B cell (primary cell): ENCODE results near the gene VAV2. TPM values are rescaled to one million over a fixed set of nuclear protein-coding genes. Genes with fewer than 3 reads are reported as not detected.

Experiments used
- ATAC-seq: fragments of 200-7000 bp; cut with Tn5 transposase; one replicate; pipeline ENCODE4 v1.10.0; 2021; ENCODE audit warnings: low read depth, mild to moderate bottlenecking, moderate number of reproducible peaks, moderate library complexity
- CTCF ChIA-PET: fragments of 350-600 bp; sonication (Branson Sonifier 250); formaldehyde crosslinking; loops from one replicate; lab custom pipeline; 2021; ENCODE audit warnings: antibody characterized with exemption, inconsistent platforms; lab: Charles Lee
- POLR2A ChIA-PET: fragments of 350-600 bp; sonication (Branson Sonifier 250); formaldehyde crosslinking; loops from one replicate; lab custom pipeline; 2021; ENCODE audit warnings: antibody characterized with exemption; lab: Charles Lee
- DNase-seq: peaks from one replicate; pipeline ENCODE4 v3.0.0; 2013
- H2AFZ ChIP-seq: 2 replicates; pipeline ENCODE4 v1.6.1; 2012; ENCODE audit warnings: mild to moderate bottlenecking, low read depth, low read length; ENCODE audit not compliant: insufficient read depth, poor library complexity, severe bottlenecking
- H3K27ac ChIP-seq, 2 donors: 1 replicate in 1 of 2; 2 replicates in 1 of 2; pipeline ENCODE4 v1.5.1; 2012 to 2013; ENCODE audit warnings: low read length in 2 of 2, mild to moderate bottlenecking in 2 of 2, moderate library complexity in 1 of 2
- H3K27me3 ChIP-seq, 4 experiments: fragments of 200-600 bp in 1 of 4; sonication (generic) in 1 of 4; replicated peaks in 1 of 4; 1 replicate in 2 of 4; 2 replicates in 2 of 4; pipeline versions ENCODE4 v1.6.1 to v1.7.0; 2013 to 2016; ENCODE audit warnings: low read length in 3 of 4, mild to moderate bottlenecking in 2 of 4, mixed read lengths in 1 of 4, moderate library complexity in 1 of 4; ENCODE audit not compliant: insufficient read depth in 4 of 4, control insufficient read depth in 3 of 4; ENCODE audit errors: control extremely low read depth in 1 of 4
- H3K36me3 ChIP-seq, 2 experiments: replicated peaks in 1 of 2; 1 replicate in 1 of 2; 2 replicates in 1 of 2; pipeline versions ENCODE4 v1.6.1 to v1.7.1; 2013; ENCODE audit warnings: low read length in 1 of 2; ENCODE audit not compliant: insufficient read depth in 2 of 2, control insufficient read depth in 1 of 2; ENCODE audit errors: control extremely low read depth in 1 of 2, extremely low read depth in 1 of 2
- H3K4me1 ChIP-seq, 2 donors: fragments of 200-600 bp in 1 of 2; sonication (generic) in 1 of 2; 1 replicate in 1 of 2; 2 replicates in 1 of 2; pipeline versions ENCODE4 v1.5.1 to v1.6.1; 2013 to 2017; ENCODE audit warnings: low read length in 2 of 2; ENCODE audit not compliant: control insufficient read depth in 2 of 2, insufficient read depth in 2 of 2
- H3K4me2 ChIP-seq: replicated peaks from 2 replicates; pipeline ENCODE3; 2012; ENCODE audit warnings: mild to moderate bottlenecking, low read depth, low read length; ENCODE audit not compliant: poor library complexity, severe bottlenecking
- H3K4me3 ChIP-seq, 5 experiments: fragments of 200-600 bp in 1 of 5; sonication (generic) in 1 of 5; 1 replicate in 3 of 5; 2 replicates in 2 of 5; pipeline versions ENCODE4 v1.5.1 to v1.7.0; 2011 to 2016; ENCODE audit warnings: low read length in 4 of 5, mild to moderate bottlenecking in 4 of 5, low read depth in 2 of 5, control low read depth in 1 of 5, moderate library complexity in 1 of 5; ENCODE audit not compliant: insufficient read depth in 1 of 5; ENCODE audit errors: control extremely low read depth in 1 of 5, extremely low read depth in 1 of 5
- H3K79me2 ChIP-seq: fragments of 200-600 bp; sonication (generic); one replicate; pipeline ENCODE4 v1.6.0; 2016; ENCODE audit warnings: low read length; ENCODE audit not compliant: control insufficient read depth, insufficient read depth
- H3K9ac ChIP-seq: fragments of 200-600 bp; sonication (generic); 2 replicates; pipeline ENCODE4 v1.6.1; 2017; ENCODE audit warnings: mild to moderate bottlenecking, low read length, moderate library complexity
- H3K9me3 ChIP-seq, 3 donors: one replicate each; pipeline versions ENCODE4 v1.6.1 to v1.7.1; 2013; ENCODE audit warnings: low read length in 2 of 3; ENCODE audit not compliant: control insufficient read depth in 2 of 3, insufficient read depth in 1 of 3; ENCODE audit errors: control extremely low read depth in 1 of 3
- H4K20me1 ChIP-seq: 2 replicates; pipeline ENCODE4 v1.6.0; 2012; ENCODE audit warnings: mild to moderate bottlenecking, low read length; ENCODE audit not compliant: insufficient read depth, control insufficient read depth, poor library complexity, severe bottlenecking
- H3K27ac Mint-ChIP-seq: one replicate; pipeline ENCODE4 v1.8.0; 2021; ENCODE audit warnings: mixed read lengths
- H3K27me3 Mint-ChIP-seq: one replicate; pipeline ENCODE4 v1.8.0; 2021; ENCODE audit warnings: mixed read lengths
- H3K4me1 Mint-ChIP-seq: one replicate; pipeline ENCODE4 v1.8.0; 2021; ENCODE audit warnings: mixed read lengths
- H3K4me3 Mint-ChIP-seq: one replicate; pipeline ENCODE4 v1.8.0; 2021; ENCODE audit warnings: mixed read lengths
- H3K9me3 Mint-ChIP-seq: one replicate; pipeline ENCODE4 v1.8.0; 2022; ENCODE audit warnings: mixed read lengths; ENCODE audit not compliant: insufficient read depth
- CTCF ChIP-seq: fragments of 200-600 bp; IDR thresholded peaks from one replicate; pipeline ENCODE4 v1.8.0; 2022; ENCODE audit warnings: antibody characterized with exemption, mild to moderate bottlenecking
- EZH2 ChIP-seq: IDR thresholded peaks from 2 replicates; pipeline ENCODE4 v1.6.1; 2012; ENCODE audit warnings: borderline replicate concordance, low read depth, mild to moderate bottlenecking, moderate library complexity, low read length; ENCODE audit not compliant: insufficient read depth, poor library complexity, severe bottlenecking
- WGBS: methylation state at CpG from one replicate; pipeline ENCODE4 v1.1.5; 2013; ENCODE audit warnings: missing lambda C conversion rate; ENCODE audit not compliant: insufficient coverage; 5-methylcytosine and 5-hydroxymethylcytosine counted together
- intact Hi-C: fragments of 100-400 bp; cut with micrococcal nuclease; formaldehyde crosslinking; loops from one replicate; pipeline ENCODE4 v1.10.0; 2022
- polyA plus RNA-seq: library from polyadenylated mRNA; depleted of rRNA; stranded (reverse); fragments of >200 nt; gene quantifications from 2 replicates; pipeline ENCODE4 v1.2.3, GENCODE V29; 2012
- total RNA-seq, 2 donors: library from RNA; stranded (reverse); fragments of 120-200 nt in 1 of 2; gene quantifications; 1 replicate in 1 of 2; 2 replicates in 1 of 2; pipeline versions ENCODE4 v1.2.3 to v1.2.4, GENCODE V29; 2013 to 2022

VAV2 gene
- total and polyA plus RNA-seq, 2 donors (not counting 1 experiment from before 2014, with no cell fraction given): 34.4 to 128 TPM

DNA sequence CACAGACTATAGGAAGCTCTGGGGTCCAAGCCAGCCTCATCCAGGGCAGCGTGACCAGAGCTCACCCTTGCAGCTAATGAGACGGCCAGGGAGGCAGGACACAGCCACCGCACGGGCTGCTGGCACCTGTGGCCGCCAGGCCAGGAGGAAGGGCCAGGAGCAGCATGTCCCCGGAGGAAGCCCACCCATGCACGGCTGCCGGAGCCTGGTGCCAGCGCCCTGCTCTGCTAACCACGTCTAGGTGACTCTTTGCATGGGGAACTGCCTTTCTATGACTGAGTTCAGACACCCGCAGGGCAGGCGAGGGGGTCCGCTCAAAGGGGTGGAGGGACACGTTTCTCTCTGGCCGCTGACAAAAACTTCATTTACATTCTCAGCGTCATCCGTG is 185.5 kb downstream of the VAV2 start:
- Histone ChIP-seq H3K4me2 (no peak overlapping the region), H2AFZ (no peak overlapping the region)

More for the DNA sequence above, 185.5 kb downstream of the VAV2 start:
- Mint-ChIP-seq H3K27ac (no peak overlapping the region), H3K9me3 (no peaks in the 10 kb centered on the region), H3K4me3 (no peak overlapping the region), H3K27me3 (no peaks in the 10 kb centered on the region), H3K4me1 (no peaks in the 10 kb centered on the region)
- H3K36me3 ChIP-seq: peaks cover 0 to 85% of the 10 kb centered on the region in 2 experiments
- H3K4me3 ChIP-seq: no peak overlapping the region
- H3K27ac ChIP-seq: no peak overlapping the region
- H3K27me3 ChIP-seq: no peaks in the 10 kb centered on the region
- ATAC-seq (no peak), DNase-seq (no peak)
- H3K4me1 ChIP-seq: no peaks in the 10 kb centered on the region
- H4K20me1 ChIP-seq: peaks cover 98% of the 10 kb centered on the region
- POLR2A ChIA-PET: no interaction called here
- H3K9me3 ChIP-seq: no peaks in the 10 kb centered on the region
- WGBS: 95% methylated on average over 17 of the region's 17 CpGs
- H3K9ac ChIP-seq: no peak overlapping the region
- CTCF ChIA-PET: interaction anchor here (1.5 kb wide), 1 partner anchor 13 kb away, joined by 3 read pairs; no protein-coding TSS in a partner anchor
- TF ChIP-seq EZH2 (no peak), CTCF (no peak)
- intact Hi-C loops: no loop called here
- peaks cover 74% of the 10 kb centered on the region for H3K79me2 ChIP-seq
